H9 (cell line): ENCODE results near the gene EXD1. TPM values are rescaled to one million over a fixed set of nuclear protein-coding genes. Genes with fewer than 3 reads are reported as not detected.

Experiments
- DNase-seq: peaks from one replicate; pipeline ENCODE4 v3.0.0-alpha.2; 2017
- H2AFZ ChIP-seq: one replicate; pipeline ENCODE4 v1.6.1; 2013; ENCODE audit warnings: mild to moderate bottlenecking, low read length, control low read depth, moderate library complexity
- H2AK5ac ChIP-seq: 2 replicates; pipeline ENCODE4 v1.6.1; 2013; ENCODE audit warnings: low read length, control low read depth, mixed read lengths; ENCODE audit not compliant: insufficient read length
- H2BK120ac ChIP-seq: one replicate; pipeline ENCODE4 v1.6.1; 2013; ENCODE audit warnings: low read depth, mild to moderate bottlenecking, low read length, control low read depth, inconsistent platforms; ENCODE audit not compliant: poor library complexity, severe bottlenecking
- H2BK12ac ChIP-seq: 2 replicates; pipeline ENCODE4 v1.6.1; 2013; ENCODE audit warnings: low read length, control low read depth, mixed read lengths, low read depth; ENCODE audit not compliant: insufficient read length
- H2BK15ac ChIP-seq: 2 replicates; pipeline ENCODE4 v1.6.1; 2013; ENCODE audit warnings: low read depth, low read length, control low read depth
- H2BK20ac ChIP-seq: one replicate; pipeline ENCODE4 v1.6.1; 2013; ENCODE audit warnings: low read depth, mild to moderate bottlenecking, low read length, control low read depth, inconsistent platforms; ENCODE audit not compliant: poor library complexity, severe bottlenecking
- H2BK5ac ChIP-seq: 2 replicates; pipeline ENCODE4 v1.6.1; 2013; ENCODE audit warnings: low read length, control low read depth, mixed read lengths; ENCODE audit not compliant: insufficient read length
- H3K14ac ChIP-seq: 2 replicates; pipeline ENCODE4 v1.6.1; 2013; ENCODE audit warnings: low read length, control low read depth; ENCODE audit not compliant: insufficient read depth
- H3K18ac ChIP-seq: 2 replicates; pipeline ENCODE4 v1.6.1; 2013; ENCODE audit warnings: low read depth, mild to moderate bottlenecking, mixed read lengths, low read length, control low read depth; ENCODE audit not compliant: insufficient read length
- H3K23ac ChIP-seq: 2 replicates; pipeline ENCODE4 v1.6.1; 2013; ENCODE audit warnings: low read length, control low read depth, mixed read lengths, low read depth; ENCODE audit not compliant: insufficient read length
- H3K23me2 ChIP-seq: 2 replicates; pipeline ENCODE4 v1.6.1; 2013; ENCODE audit warnings: low read depth, mild to moderate bottlenecking, mixed read lengths, low read length, control low read depth; ENCODE audit not compliant: insufficient read length, poor library complexity, severe bottlenecking
- H3K27ac ChIP-seq: 2 replicates; pipeline ENCODE4 v1.5.1; 2013; ENCODE audit warnings: low read length, control low read depth, mixed read lengths, low read depth; ENCODE audit not compliant: insufficient read length
- H3K27me3 ChIP-seq: 2 replicates; pipeline ENCODE4 v1.6.1; 2013; ENCODE audit warnings: low read length, control low read depth, inconsistent platforms; ENCODE audit not compliant: insufficient read depth
- H3K4ac ChIP-seq: 2 replicates; pipeline ENCODE4 v1.6.1; 2013; ENCODE audit warnings: low read depth, mild to moderate bottlenecking, control low read depth, inconsistent platforms, low read length, moderate library complexity
- H3K4me1 ChIP-seq: 2 replicates; pipeline ENCODE4 v1.6.1; 2013; ENCODE audit warnings: low read length, control low read depth, inconsistent platforms; ENCODE audit not compliant: insufficient read depth
- H3K4me2 ChIP-seq: 2 replicates; pipeline ENCODE4 v1.6.1; 2013; ENCODE audit warnings: low read length, control low read depth, mixed read lengths; ENCODE audit not compliant: insufficient read length, insufficient read depth
- H3K56ac ChIP-seq: 2 replicates; pipeline ENCODE4 v1.6.1; 2013; ENCODE audit warnings: low read depth, mild to moderate bottlenecking, mixed read lengths, low read length, control low read depth; ENCODE audit not compliant: insufficient read length
- H3K79me1 ChIP-seq: 2 replicates; pipeline ENCODE4 v1.6.1; 2013; ENCODE audit warnings: low read depth, mild to moderate bottlenecking, moderate library complexity, low read length, control low read depth, inconsistent platforms; ENCODE audit not compliant: insufficient read depth, poor library complexity, severe bottlenecking
- H3K79me2 ChIP-seq: 2 replicates; pipeline ENCODE4 v1.6.1; 2013; ENCODE audit warnings: low read length, control low read depth, inconsistent platforms; ENCODE audit not compliant: insufficient read depth
- H3K9ac ChIP-seq: 2 replicates; pipeline ENCODE4 v1.6.1; 2013; ENCODE audit warnings: low read length, control low read depth, mixed read lengths; ENCODE audit not compliant: insufficient read length; ENCODE audit errors: extremely low read depth
- H3K9me3 ChIP-seq: one replicate; pipeline ENCODE4 v1.6.1; 2013; ENCODE audit warnings: low read depth, low read length, inconsistent platforms; ENCODE audit not compliant: control insufficient read depth
- H3T11ph ChIP-seq: one replicate; pipeline ENCODE4 v1.6.1; 2013; ENCODE audit warnings: mild to moderate bottlenecking, low read length, control low read depth, inconsistent platforms
- H4K20me1 ChIP-seq: one replicate; pipeline ENCODE4 v1.6.1; 2013; ENCODE audit not compliant: control insufficient read depth, insufficient read length, insufficient read depth
- H4K5ac ChIP-seq: 2 replicates; pipeline ENCODE4 v1.6.1; 2013; ENCODE audit warnings: low read depth, mild to moderate bottlenecking, mixed read lengths, low read length, control low read depth; ENCODE audit not compliant: insufficient read length
- H4K8ac ChIP-seq: replicated peaks from 2 replicates; pipeline ENCODE4 v1.6.1; 2013; ENCODE audit warnings: low read length, control low read depth, mixed read lengths, low read depth; ENCODE audit not compliant: insufficient read length
- H4K91ac ChIP-seq: 2 replicates; pipeline ENCODE4 v1.6.1; 2013; ENCODE audit warnings: low read depth, mild to moderate bottlenecking, moderate library complexity, mixed read lengths, low read length, control low read depth; ENCODE audit not compliant: insufficient read length
- H3K27ac Mint-ChIP-seq, 3 experiments: 2 replicates in 2 of 3; 3 replicates in 1 of 3; pipeline ENCODE4 v1.8.0; 2020 to 2021; ENCODE audit warnings: mixed read lengths in 3 of 3, mild to moderate bottlenecking in 1 of 3, moderate library complexity in 1 of 3
- H3K27me3 Mint-ChIP-seq: 2 replicates; pipeline ENCODE4 v1.8.0; 2021; ENCODE audit warnings: low read depth, mild to moderate bottlenecking, moderate library complexity, mixed read lengths
- H3K36me3 Mint-ChIP-seq, 3 experiments: 2 replicates in 2 of 3; 3 replicates in 1 of 3; pipeline ENCODE4 v1.8.0; 2020 to 2021; ENCODE audit warnings: low read depth in 3 of 3, mixed read lengths in 3 of 3; ENCODE audit not compliant: insufficient read depth in 1 of 3
- H3K4me1 Mint-ChIP-seq, 2 experiments: 2 replicates each; pipeline ENCODE4 v1.8.0; 2020; ENCODE audit warnings: mixed read lengths in 2 of 2
- H3K4me3 Mint-ChIP-seq, 2 experiments: 2 replicates in 1 of 2; 3 replicates in 1 of 2; pipeline ENCODE4 v1.8.0; 2020 to 2021; ENCODE audit warnings: mild to moderate bottlenecking in 2 of 2, mixed read lengths in 2 of 2, moderate library complexity in 1 of 2
- H3K9me3 Mint-ChIP-seq, 2 experiments: 2 replicates in 1 of 2; 3 replicates in 1 of 2; pipeline ENCODE4 v1.8.0; 2020; ENCODE audit warnings: mild to moderate bottlenecking in 2 of 2, mixed read lengths in 2 of 2, moderate library complexity in 1 of 2
- WGBS: extraction: QIAGEN DNeasy Blood & Tissue Kit; methylation state at CpG from one replicate; pipeline ENCODE4 v1.1.7; 2013; ENCODE audit warnings: missing lambda C conversion rate, low lambda C conversion rate, mixed read lengths; ENCODE audit not compliant: insufficient read length; ENCODE audit errors: extremely low coverage; 5-methylcytosine and 5-hydroxymethylcytosine counted together
- total RNA-seq: library from RNA; stranded (reverse); gene quantifications from 2 replicates; pipeline ENCODE4 v1.2.1, GENCODE V29; 2021
- TF ChIP-seq, protein P1 (sequence below): fragments of 200-600 bp; sonication (generic); conservative IDR thresholded peaks from 3 replicates; pipeline ENCODE4 v1.8.0; 2021; ENCODE audit warnings: antibody characterized with exemption, mild to moderate bottlenecking

The EXD1 gene
- total RNA-seq, 1 experiment from 2014 or later = not detected

DNA sequence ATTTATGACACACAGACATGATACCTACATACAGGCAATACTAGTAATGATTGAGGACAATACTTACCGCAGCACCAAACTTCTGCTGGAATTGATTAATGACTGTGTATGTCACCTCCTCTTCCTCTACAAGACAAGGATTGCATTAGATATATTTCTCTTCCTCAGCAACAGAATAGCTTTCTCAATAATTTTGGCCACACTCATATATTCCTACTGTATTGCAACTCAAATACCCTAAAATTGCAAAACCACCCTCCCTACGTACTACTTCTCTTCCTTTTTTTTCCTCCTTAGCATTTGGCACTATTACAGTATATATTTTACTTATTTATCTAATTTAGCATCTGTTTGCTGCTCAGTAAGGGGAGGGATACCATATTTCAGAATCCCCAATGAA lies 14.8 kb downstream of the EXD1 start:
- Histone ChIP-seq H3K56ac (no peak overlapping the region), H3K9me3 (no peaks in the 10 kb centered on the region), H4K8ac (no peak overlapping the region), H3T11ph (no peak overlapping the region), H3K79me2 (no peaks in the 10 kb centered on the region), H3K27ac (no peak overlapping the region), H3K14ac (no peak overlapping the region), H3K4me1 (no peaks in the 10 kb centered on the region; the same call in 1 of the 2 replicates), H3K18ac (no peak overlapping the region), H3K4ac (no peak overlapping the region), H2BK12ac (no peak overlapping the region), H2BK15ac (no peak overlapping the region), H4K5ac (no peak overlapping the region), H3K4me2 (no peak overlapping the region), H2BK5ac (no peak overlapping the region), H2BK20ac (no peak overlapping the region), H3K27me3 (no peaks in the 10 kb centered on the region), H2BK120ac (no peak overlapping the region), H3K9ac (no peak overlapping the region), H4K91ac (no peak overlapping the region), H3K23ac (no peak overlapping the region), H3K23me2 (no peaks in the 10 kb centered on the region), H4K20me1 (no peaks in the 10 kb centered on the region), H2AFZ (no peak overlapping the region), H2AK5ac (no peak overlapping the region), H3K79me1 (no peaks in the 10 kb centered on the region)
- Mint-ChIP-seq H3K36me3 (no peaks in the 10 kb centered on the region), H3K27ac (no peak overlapping the region), H3K27me3 (no peaks in the 10 kb centered on the region; the same call in 1 of the 2 replicates), H3K9me3 (peaks cover 0 to 3% of the 10 kb centered on the region in 2 experiments; a peak in 2 of 5 replicates), H3K4me1 (peaks cover 16 to 17% of the 10 kb centered on the region in 2 experiments), H3K4me3 (no peak overlapping the region)
- no peak for DNase-seq
- 100% methylated on average over 1 of the region's 2 CpGs for WGBS
- TF ChIP-seq, protein P1, sequence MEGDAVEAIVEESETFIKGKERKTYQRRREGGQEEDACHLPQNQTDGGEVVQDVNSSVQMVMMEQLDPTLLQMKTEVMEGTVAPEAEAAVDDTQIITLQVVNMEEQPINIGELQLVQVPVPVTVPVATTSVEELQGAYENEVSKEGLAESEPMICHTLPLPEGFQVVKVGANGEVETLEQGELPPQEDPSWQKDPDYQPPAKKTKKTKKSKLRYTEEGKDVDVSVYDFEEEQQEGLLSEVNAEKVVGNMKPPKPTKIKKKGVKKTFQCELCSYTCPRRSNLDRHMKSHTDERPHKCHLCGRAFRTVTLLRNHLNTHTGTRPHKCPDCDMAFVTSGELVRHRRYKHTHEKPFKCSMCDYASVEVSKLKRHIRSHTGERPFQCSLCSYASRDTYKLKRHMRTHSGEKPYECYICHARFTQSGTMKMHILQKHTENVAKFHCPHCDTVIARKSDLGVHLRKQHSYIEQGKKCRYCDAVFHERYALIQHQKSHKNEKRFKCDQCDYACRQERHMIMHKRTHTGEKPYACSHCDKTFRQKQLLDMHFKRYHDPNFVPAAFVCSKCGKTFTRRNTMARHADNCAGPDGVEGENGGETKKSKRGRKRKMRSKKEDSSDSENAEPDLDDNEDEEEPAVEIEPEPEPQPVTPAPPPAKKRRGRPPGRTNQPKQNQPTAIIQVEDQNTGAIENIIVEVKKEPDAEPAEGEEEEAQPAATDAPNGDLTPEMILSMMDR = no peak
